AML-193 (cell line): ENCODE data around the gene EMCN.
A peak's percentile ranks its signal among the peaks of the same experiment; 100 is the strongest.
"Not testable (repeated sequence)": the region's sequence is repeated elsewhere in the genome, so short reads cannot be mapped to it uniquely, and the experiment has no call there.

ENCODE experiments used
- DNase-seq, 2 experiments: peaks; one replicate each; lab custom pipeline; 2025; lab: John Stamatoyannopoulos, UW

Gene EMCN

GRCh38 chr4:100379583-100380105, 138.2 kb downstream of the EMCN start:
- DNase-seq: no peak

GRCh38 chr4:100372432-100372831, 145.4 kb downstream of the EMCN start:
- DNase-seq: peak; percentile 4 to 33

DNA sequence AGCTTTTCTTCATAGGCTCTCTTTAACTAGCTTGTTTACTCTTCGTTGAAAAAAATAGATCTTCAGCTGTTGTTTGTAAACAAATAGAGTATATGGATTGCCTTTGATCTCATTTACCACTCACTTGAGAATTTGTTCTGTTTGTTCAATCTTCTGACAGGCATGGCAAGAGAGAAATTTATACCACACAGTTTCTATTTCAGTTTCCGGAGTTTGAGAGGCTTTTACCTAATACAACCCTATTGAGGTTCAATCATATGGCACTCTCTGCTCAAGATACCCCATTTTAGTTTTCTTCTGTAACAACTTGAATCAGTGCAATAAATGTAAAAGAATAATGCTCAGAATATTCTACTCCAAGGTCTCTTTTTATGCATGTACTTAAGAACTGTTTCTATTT, 148.0 kb downstream of the EMCN start:
- no peak for DNase-seq

- DNase-seq: peak; percentile 24 to 35
Observed at GRCh38 chr4:100367451-100367850, 150.4 kb downstream of the EMCN start.

DNA sequence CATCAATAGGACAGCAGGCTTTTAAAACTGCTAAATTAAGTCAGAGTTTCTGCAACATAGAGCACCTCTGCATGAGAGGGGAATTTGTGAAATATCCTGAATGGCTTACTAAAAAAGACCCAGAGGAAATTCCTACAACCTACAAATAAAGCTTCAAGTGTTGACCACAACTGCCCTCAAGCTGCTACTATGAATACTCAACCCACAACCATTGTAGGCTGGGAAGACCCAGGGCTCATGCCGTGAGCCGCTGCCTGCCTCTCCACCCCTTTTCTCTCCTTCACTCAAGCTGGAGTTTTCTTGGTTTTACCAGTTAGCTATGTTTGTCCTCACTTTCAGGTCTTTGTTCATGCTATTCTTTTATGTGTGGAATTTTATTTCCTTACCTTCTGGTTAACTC, 151.6 kb downstream of the EMCN start:
- peak; percentile 18 to 24 for DNase-seq

DNA sequence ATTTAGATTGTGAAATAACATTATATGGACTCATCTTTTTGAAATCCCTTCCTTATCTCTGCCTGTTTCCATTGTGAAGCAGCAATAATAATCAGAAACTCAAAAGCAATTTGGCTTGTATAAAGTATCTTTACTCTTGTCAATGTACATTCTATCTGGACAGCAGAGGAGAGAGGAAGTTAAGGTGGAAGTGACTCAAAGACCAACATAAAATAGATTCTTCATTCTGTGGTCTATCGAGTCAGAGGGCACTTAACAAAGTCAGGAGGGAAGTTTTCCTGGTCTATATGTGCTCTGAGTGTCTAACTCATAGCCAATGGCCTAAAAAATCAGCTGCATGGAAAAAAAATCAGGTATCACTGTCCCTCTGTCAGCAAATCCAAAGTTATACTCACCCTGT, 155.5 kb downstream of the EMCN start:
- peak; percentile 13 to 32 for DNase-seq

- DNase-seq: no peak
Observed at GRCh38 chr4:100361336-100361735, 156.5 kb downstream of the EMCN start.

DNA sequence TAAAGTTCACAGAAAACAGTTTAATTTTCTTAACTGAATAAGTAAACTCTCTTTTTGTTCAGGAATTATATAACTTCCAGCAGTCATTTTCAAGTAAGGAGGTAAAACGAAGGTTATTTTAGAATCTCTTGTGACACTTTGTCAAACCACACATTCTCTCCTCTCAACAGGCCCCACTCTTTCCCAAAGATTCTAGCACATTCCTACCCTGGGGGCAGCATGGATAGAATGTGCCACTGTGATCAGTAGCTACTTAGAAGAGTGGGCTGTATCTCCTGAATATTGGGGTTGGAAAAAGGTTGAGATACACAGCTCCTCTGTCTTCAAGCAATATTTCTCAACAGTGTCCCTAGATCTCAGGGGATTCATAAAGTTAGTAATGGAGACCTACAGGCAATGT, 157.6 kb downstream of the EMCN start:
- DNase-seq: no peak

DNA sequence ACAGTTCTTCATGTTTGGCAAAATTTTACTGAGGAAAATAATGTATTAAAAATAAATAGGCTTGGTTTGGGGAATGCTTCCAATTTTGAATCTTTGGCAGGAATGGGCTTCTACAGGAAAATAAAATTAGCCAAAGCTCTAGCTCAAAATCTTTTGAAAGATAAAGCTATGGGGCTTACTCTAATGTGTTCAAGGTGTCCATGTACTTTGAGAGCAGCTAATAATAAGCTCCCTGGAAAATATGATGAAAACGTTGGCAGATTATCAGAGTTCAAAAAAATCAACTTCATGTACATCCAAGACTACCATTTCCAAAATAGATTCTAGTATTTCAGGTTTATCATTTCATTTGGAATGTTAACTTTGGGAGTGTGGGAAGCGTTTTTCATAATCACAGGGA, 158.4 kb downstream of the EMCN start:
- DNase-seq: no peak

DNA sequence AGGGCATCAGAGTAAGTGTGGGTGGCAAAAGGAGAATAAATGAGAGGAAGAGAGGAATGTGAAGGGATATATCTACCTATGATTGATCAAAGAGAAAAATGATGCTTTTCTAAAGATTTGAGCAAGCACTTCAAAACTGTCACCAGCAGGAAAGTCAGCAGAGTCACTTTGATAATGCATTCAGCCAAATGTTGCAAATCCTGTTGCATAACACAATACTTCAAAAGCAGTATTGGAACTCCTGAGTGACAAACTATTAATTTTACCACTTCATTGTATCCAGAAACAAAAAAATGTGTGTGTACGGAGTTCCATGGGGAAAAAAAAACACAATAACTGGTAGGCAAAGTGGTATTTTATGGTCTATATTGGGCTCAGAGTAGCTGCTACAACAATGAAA, 160.3 kb downstream of the EMCN start:
- no peak for DNase-seq

DNA sequence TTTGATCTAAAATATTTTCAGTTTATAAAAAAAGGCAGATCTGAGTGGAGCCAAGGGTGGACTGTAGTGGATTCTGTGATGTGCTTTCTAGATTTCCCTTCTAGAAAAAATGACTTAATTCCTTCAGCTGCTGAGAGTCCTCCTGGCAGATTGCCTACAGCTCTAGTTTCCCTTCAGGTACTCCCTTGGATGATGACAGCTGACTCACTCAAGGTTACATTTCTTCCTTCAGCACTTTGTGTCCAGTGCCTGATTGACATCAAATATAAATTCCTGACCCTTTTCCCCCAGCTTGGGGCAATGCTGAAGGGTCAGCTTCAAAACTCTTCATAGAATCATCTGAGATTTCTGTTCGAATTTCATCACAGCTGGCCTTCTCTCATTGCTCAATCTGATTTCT, 161.7 kb downstream of the EMCN start:
- no peak for DNase-seq

GRCh38 chr4:100352352-100352751, 165.5 kb downstream of the EMCN start:
- DNase-seq: not testable (repeated sequence)

DNA sequence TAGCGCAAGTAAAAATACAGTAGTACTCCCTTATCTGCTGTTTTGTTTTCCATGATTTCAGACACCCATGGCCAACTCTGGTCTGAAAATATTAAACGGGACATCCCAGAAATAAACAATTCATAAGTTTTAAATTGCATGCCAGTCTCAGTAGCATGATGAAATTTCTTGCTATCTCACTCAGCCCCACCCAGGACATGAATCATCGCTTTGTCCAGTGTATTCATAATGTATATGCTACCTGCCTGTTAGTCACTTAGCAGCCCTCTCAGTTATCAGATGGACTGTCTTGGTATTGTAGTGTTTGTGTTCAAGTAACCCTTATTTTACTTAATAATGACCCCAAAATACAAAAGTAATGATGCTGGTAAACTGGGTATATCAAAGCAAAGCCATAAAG, 169.3 kb downstream of the EMCN start:
- no peak for DNase-seq

DNA sequence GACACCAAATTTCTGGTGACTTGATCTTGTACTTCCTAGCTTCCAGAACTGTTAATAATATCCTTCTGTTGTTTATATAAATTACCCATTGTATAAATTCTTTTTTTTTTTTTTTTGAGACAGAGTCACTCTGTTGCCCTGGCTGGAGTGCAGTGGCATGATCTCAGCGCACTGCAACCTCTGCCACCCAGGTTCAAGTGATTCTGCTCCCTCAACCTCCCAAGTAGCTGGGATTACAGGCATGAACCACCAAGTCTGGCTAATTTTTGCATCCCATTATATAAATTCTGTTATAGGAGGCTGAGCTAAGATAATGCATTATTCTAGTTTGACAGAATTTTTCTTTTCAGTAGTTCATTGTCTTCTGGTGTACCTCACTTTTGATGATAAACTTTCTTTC, 170.6 kb downstream of the EMCN start:
- no peak for DNase-seq

DNA sequence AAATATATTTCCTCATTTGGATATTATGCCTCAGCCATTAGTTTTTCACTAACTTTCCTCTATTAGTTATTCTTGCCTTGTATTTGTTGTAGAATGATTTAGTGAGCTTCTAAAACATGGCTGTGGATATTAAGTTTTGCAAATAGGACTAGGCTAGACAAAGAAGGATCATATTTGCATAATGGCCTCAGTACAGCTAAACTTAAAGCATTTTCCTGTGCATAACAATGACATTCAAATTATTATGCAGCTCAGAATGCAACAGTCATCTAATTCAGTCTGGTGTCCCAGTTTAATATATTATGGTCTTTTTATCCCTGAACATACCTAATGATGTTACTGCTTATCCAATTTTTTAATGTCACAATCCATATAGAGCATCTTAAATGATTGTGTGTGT, 172.2 kb downstream of the EMCN start:
- no peak for DNase-seq
